Left colon (tissue), 2 donors: Measurements from ENCODE around the gene EPAS1. TPM values are rescaled to one million over a fixed set of nuclear protein-coding genes. Genes with fewer than 3 reads are reported as not detected.
"Not testable (repeated sequence)": the region's sequence is repeated elsewhere in the genome, so short reads cannot be mapped to it uniquely, and the experiment has no call there.

Experiments
- ATAC-seq: fragments of 200-7000 bp; cut with Tn5 transposase; one replicate; pipeline ENCODE4 v1.9.1; 2020; ENCODE audit warnings: mild to moderate bottlenecking, moderate library complexity
- DNase-seq, 2 donors: peaks; one replicate each; pipeline ENCODE4 v3.0.0-alpha.2; 2020
- intact Hi-C, 2 donors: fragments of 100-400 bp; cut with DNase I in 1 of 2; cut with micrococcal nuclease in 1 of 2; formaldehyde crosslinking; loops; one replicate each; pipeline versions ENCODE4 v1.11.2 to v1.14.0; 2022; cut with DNase I, micrococcal nuclease
- total RNA-seq, 2 donors: library from RNA; stranded (reverse); fragmentation: NEBNext Ultra II Directional; extraction: Animal tissue kit (Norgen Biotek cat#: 25700); gene quantifications; one replicate each; pipeline ENCODE4 v1.2.1, GENCODE V29; 2021
- donor health status: DM: no; HTN: no; CAD: no.
- donor health status: DM: yes; HTN: yes; CAD: no.

The EPAS1 gene
- total RNA-seq, 2 donors from 2014 or later: 155 to 226 TPM

DNA sequence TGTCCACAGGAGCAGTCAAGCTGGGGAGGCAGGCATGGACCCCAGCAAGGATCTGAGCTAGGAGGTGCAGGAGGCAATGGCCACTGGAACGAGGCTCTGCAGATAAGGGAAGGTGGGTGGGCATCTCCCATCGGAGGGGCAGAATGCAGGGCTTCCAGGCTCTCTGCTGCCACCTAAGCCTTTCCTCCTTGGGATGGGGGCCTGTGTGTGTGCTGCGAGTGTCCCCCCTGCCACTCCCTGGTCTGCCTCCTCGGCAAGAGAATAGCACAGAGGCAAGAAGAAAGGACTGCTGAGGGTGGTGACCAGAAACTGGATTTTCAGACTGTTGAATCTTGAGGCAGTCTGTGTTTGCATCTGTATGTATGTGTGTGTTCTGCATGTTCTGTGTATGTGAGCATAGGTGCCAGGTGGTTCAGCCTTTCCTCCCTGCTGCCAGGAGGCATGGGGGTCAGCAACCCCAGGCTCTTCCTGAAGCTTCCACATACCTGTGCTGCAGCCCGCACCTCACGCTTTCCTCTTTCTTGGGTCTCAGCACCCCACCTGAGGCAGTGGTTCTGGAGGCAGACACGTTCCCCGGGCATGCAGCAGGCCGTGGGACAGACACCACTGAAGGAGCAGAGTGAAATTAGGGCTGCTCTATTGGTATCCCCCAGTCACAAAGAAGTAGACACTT, 86.7 kb downstream of the EPAS1 start:
- DNase-seq: no peak
- no peak for ATAC-seq
- intact Hi-C loops: no loop called here

GRCh38 chr2:46384457-46384815, 87.2 kb downstream of the EPAS1 start:
- ATAC-seq (no peak), DNase-seq (no peak)
- intact Hi-C loops: no loop called here

GRCh38 chr2:46385786-46386577, 88.8 kb downstream of the EPAS1 start:
- ATAC-seq: no peak
- intact Hi-C loops: no loop called here

GRCh38 chr2:46386763-46387162, 89.6 kb downstream of the EPAS1 start:
- intact Hi-C loops: no loop called here
- DNase-seq (no peak), ATAC-seq (no peak)

More at GRCh38 chr2:46385786-46386577, 88.8 kb downstream of the EPAS1 start:
- no peak for DNase-seq

- ATAC-seq (no peak), DNase-seq (no peak)
- intact Hi-C loops: no loop called here
Measured at GRCh38 chr2:46387292-46387691, 90.1 kb downstream of the EPAS1 start.

DNA sequence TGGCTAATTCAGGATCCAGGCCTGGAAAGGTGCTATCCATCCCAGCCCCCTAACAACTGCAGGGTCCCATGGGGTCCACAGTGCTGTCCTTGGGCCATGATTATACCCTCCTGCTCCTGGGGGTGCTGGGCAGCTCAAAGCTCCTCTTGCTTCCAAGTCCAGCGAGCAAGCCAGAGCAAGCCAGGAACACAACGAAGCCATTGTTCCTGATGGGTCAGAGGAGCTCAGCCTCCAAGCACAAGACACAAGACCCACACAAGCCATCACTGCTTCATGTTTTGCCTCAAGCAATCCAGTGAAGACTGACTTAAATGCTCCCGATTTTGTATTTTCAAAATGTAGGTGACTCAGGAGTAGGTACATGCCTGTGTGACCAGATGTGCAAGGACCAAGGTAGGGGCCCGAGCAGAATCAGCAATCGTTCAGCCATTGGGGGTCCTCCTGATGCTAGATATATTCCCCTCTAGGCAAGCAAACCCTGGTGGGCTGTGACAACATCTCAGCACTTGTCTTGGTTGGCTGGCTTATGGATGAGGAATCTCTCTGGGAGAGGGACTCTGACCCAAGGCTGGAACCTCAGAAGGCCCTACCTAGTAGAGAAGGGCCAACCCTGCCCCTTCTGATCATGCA, 90.8 kb downstream of the EPAS1 start:
- intact Hi-C loops: no loop called here
- DNase-seq (no peak), ATAC-seq (peak; percentile 13)

- intact Hi-C loops: no loop called here
- DNase-seq: no peak
Measured at GRCh38 chr2:46388881-46389280, 91.7 kb downstream of the EPAS1 start.

GRCh38 chr2:46389417-46389916, 92.3 kb downstream of the EPAS1 start:
- ATAC-seq (peak; percentile 15), DNase-seq (no peak)
- intact Hi-C loops: no loop called here

More at GRCh38 chr2:46388881-46389280, 91.7 kb downstream of the EPAS1 start:
- no peak for ATAC-seq

- DNase-seq (no peak), ATAC-seq (peak; percentile 10)
- intact Hi-C loops: no loop called here
Measured at GRCh38 chr2:46390036-46390435, 92.8 kb downstream of the EPAS1 start.

DNA sequence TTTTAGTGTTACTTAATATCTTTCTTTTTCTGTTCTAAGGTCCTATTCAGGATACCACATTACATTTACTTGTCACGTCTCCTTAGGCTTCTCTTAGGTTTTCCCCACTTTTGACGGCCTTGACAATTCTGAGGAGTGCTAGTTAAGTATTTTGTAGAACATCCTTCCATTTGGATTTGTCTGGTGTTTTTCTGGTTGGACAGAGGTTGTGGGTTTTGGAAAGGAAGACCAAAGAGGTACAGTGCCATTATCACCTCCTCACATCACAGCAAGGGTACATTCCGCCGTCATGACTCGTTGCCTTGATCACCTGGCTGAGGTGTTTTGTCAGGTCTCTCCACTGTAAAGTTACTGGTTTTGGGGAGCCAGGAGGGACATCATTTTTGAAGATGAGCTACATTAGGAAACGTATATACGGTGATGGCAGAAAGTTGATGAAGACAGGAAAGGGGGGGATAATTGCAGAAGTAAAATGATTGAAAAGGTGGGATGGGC, 93.7 kb downstream of the EPAS1 start:
- intact Hi-C loops: no loop called here
- DNase-seq (no peak), ATAC-seq (no peak)

- no peak for ATAC-seq
- intact Hi-C loops: no loop called here
Measured at GRCh38 chr2:46392561-46393346, 95.5 kb downstream of the EPAS1 start.

GRCh38 chr2:46393347-46393820, 96.2 kb downstream of the EPAS1 start:
- intact Hi-C loops: no loop called here
- ATAC-seq: no peak
- no peak for DNase-seq

More at GRCh38 chr2:46392561-46393346, 95.5 kb downstream of the EPAS1 start:
- no peak for DNase-seq

DNA sequence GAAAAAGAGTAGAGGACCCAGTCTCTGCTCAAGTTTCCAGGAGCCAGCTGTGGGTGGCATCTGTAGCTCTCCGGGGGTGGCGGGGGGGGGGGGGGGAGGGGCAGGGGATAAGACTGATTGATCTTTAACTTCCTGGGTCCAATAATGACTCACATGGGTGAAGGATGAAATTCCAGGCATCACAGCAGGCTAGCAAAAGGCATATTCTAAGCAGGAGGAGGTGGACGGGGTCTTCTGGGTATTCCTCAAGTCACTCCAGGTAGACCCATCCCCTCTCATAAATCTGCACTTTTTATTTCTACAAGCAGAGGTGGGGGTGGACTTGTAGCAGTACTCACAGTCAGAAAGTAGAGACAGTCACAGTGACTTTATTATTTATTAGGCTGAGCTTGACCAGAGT, 96.7 kb downstream of the EPAS1 start:
- intact Hi-C loops: no loop called here
- no peak for ATAC-seq
- DNase-seq: no peak

DNA sequence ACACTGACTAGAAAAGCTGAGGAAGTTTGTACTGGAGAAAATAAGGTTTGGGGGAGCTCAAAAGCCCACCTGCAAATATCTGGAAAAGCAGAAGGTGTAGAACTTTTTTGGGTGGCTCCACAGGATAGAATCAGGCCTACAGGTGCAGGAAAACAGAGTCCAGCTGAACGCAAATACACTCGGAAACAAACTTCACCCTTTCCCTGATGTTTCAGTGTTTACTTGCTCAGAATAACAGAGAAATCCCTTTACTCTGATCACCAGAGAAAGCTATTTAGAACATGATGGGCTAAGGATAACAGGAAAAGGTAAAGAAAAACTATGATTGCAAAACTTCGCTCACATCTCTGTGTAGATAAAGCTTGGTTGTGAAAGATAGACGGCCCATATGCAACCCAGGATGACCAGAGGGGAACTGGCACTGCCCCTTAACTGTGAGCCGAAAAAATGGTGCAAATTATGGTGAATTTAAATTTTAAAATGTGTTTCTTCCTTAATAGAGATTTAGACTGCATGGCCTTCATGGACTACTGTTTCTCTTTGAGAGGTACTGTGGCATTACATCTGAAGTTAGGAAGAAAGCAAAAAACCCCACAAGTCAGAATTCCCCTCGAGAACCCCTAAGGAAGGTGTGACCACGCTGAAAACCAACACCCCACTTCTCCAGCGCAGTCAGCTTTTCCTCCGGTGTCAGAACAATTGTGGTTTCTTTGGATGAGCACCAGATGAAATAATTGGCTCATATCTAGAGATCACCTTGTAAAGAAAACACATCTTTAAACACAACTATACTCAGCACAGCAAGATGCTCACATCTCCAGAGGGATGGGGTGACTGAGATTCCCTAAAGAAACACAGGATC, 97.7 kb downstream of the EPAS1 start:
- DNase-seq: no peak
- ATAC-seq: no peak
- intact Hi-C loops: no loop called here

DNA sequence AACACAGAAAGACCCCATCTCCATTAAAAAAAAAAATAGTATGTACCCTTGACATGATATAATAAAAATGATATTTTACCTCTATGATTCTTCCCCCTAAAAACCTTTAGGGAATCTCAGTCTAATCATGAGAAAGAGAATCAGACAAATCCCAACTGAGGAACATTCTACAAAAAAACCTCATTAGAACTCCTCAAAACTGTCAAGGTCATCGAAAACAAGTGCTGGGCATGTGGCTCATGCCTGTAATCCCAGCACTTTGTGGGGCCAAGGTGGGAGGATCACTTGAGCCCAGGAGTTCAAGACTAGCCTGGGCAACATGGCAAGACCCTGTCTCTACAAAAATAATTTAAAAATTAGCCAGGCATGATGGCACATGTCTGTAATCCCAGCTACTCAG, 98.5 kb downstream of the EPAS1 start:
- intact Hi-C loops, DNase-seq, ATAC-seq: not testable (repeated sequence)

DNA sequence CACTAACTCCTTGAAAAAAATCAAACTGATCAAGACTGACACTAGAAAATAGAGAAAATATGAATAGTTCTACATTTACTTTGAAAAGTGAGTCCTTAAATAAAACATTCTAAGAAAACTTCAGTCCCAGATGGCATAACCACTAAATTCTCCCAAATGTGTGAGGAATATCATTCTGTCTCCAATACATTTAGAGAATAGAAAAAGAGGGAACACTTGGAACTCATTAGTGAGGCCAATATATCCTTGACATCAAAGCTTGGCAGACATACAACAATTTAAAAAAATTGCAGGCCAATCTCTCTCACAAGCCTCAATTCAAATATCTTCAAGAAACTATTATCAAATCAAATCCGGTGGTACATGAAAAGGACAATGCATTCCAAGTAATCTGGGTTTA, 102.8 kb downstream of the EPAS1 start:
- intact Hi-C loops: no loop called here
- no peak for ATAC-seq
- DNase-seq: no peak

DNA sequence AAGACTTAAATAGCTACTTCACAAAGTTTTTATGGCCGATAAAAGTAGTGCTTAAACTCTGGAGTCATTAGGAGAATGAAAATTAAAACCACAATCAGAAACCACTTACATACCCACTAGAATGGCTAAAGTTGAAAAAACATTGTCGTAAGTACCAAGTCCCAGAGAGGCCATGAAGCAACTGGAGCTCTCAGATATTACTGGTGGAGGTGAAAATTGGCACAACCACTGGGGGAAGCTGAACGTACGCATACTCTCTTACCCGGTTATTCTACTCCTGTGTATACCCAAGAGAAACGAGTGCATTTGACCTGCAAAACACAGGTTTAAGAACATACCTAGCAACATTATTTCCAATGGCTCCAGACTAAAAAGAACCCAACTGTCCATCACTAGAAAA, 105.7 kb downstream of the EPAS1 start:
- ATAC-seq: no peak

More for the DNA sequence above, 105.7 kb downstream of the EPAS1 start:
- intact Hi-C loops: no loop called here
- DNase-seq: no peak
